ENCODE data around the gene AKR7A2.
A peak's percentile ranks its signal among the peaks of the same experiment; 100 is the strongest.
"Not testable (repeated sequence)": the region's sequence is repeated elsewhere in the genome, so short reads cannot be mapped to it uniquely, and the experiment has no call there.

Gene AKR7A2

DNA sequence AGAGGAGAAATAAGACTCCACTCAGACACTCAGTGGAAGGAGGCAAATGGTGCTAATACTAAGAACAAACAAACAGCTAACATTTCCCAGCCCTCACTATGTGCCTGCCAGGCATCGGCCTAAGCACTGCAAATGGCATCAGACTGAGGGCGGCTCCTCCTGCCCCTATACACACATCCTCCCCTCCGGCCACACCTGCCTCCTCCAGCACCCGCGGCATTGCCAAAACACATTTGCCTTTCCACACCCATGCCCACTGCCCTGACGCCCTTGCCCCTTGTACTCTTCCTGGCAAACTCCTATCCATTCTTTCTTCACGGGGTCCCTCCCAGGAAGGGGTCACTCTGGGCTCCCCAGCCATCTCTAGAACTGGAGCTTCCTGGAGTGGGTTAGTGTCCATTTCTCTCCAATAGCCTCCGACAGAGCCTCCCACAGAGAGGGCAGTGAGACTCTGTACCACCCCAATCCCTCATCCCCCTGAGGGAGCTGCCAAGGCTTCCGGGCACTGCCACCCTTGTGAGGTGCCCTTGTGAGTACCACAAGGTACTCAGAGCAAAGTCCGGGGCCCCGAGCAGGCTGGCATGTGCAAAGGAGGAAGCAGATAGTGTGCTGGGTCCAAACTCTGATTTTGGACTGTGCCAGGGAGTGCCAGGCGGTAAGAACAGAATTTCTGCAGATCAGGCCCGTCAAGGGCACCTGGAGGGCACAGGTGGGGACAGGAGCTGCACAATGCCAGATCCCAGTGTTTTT, 24.3 kb downstream of the AKR7A2 start:
- H3K4me3 ChIP-seq (ENCODE audit: low read depth in 1 of 2, low read length in 2 of 2) = peak overlapping the region; percentile 71 to 85
- H3K4me1 ChIP-seq (ENCODE audit: control insufficient read depth in 1 of 2, insufficient read depth in 2 of 2, low read length in 2 of 2) = peaks cover 5 to 14% of the 10 kb centered on the region in 2 donors
- H3K9ac ChIP-seq (ENCODE audit: low read depth in 1 of 2, low read length in 2 of 2) = peak overlapping the region; percentile 60 to 71
- H3K27ac ChIP-seq (ENCODE audit: low read depth, low read length) = peak overlapping the region; percentile 53
- H3K27me3 ChIP-seq (ENCODE audit: control insufficient read depth in 1 of 2, insufficient read depth in 2 of 2, low read length in 2 of 2) = no peaks in the 10 kb centered on the region
- H3K36me3 ChIP-seq (ENCODE audit: control insufficient read depth in 1 of 2, insufficient read depth in 2 of 2, low read length in 2 of 2) = peaks cover 4 to 25% of the 10 kb centered on the region in 2 donors
- H3K9me3 ChIP-seq (ENCODE audit: control insufficient read depth in 1 of 2, low read length in 2 of 2) = no peaks in the 10 kb centered on the region

DNA sequence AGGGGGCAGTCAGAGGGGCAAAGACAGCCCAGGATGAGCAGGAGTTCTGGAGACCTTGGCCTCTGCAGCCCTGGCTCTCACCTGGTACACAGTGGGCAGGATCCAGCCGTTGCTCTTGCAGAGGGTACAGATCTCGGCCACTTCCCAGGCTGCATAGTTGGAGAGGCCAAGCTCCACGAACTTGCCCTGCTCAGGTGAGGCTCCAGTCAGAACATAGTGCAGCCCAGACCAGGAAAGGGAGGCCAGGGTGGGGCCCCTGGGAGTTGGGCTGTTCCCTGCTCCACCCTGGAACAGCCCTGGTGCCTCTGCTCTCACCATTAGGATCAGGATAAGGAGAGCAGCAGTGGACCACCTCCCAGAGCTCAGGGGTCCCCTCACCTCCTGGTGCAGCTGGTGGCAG, 26.1 kb downstream of the AKR7A2 start:
- H3K27me3 ChIP-seq (ENCODE audit: control insufficient read depth in 1 of 2, insufficient read depth in 2 of 2, low read length in 2 of 2); H3K9ac ChIP-seq (ENCODE audit: low read depth in 1 of 2, low read length in 2 of 2); H3K9me3 ChIP-seq (ENCODE audit: control insufficient read depth in 1 of 2, low read length in 2 of 2): not testable (repeated sequence)
- peak overlapping the region in 1 of 2 donors; percentile 71 for H3K4me3 ChIP-seq (ENCODE audit: low read depth in 1 of 2, low read length in 2 of 2)
- H3K4me1 ChIP-seq (ENCODE audit: control insufficient read depth in 1 of 2, insufficient read depth in 2 of 2, low read length in 2 of 2) = peaks cover 5 to 14% of the 10 kb centered on the region in 2 donors
- H3K27ac ChIP-seq (ENCODE audit: low read depth, low read length) = peak overlapping the region; percentile 42
- peaks cover 10 to 33% of the 10 kb centered on the region in 2 donors for H3K36me3 ChIP-seq (ENCODE audit: control insufficient read depth in 1 of 2, insufficient read depth in 2 of 2, low read length in 2 of 2)

DNA sequence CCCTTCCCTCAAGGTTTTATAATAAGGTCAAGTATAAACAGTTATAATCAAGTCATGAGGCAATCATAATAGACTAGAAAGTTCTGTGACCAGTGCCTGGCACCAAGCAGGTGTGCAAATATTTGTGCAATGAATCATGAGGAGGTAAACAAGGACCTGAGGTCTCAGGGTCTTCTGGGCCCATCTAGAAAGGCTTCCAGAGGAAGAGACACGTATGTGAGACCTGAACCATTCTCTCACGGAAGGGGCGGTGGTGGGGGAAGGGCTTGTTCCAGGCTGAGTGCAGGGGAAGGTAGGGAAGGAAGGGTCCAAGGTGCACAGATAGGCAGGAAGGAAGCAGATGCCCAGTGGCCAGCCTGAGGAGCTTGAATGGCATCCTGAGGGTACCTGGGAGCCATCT, 26.6 kb downstream of the AKR7A2 start:
- not testable (repeated sequence) for H3K9me3 ChIP-seq (ENCODE audit: control insufficient read depth in 1 of 2, low read length in 2 of 2); H3K9ac ChIP-seq (ENCODE audit: low read depth in 1 of 2, low read length in 2 of 2); H3K4me3 ChIP-seq (ENCODE audit: low read depth in 1 of 2, low read length in 2 of 2); H3K27ac ChIP-seq (ENCODE audit: low read depth, low read length); H3K27me3 ChIP-seq (ENCODE audit: control insufficient read depth in 1 of 2, insufficient read depth in 2 of 2, low read length in 2 of 2)
- H3K36me3 ChIP-seq (ENCODE audit: control insufficient read depth in 1 of 2, insufficient read depth in 2 of 2, low read length in 2 of 2) = peaks cover 10 to 33% of the 10 kb centered on the region in 2 donors
- H3K4me1 ChIP-seq (ENCODE audit: control insufficient read depth in 1 of 2, insufficient read depth in 2 of 2, low read length in 2 of 2) = peaks cover 5 to 14% of the 10 kb centered on the region in 2 donors

DNA sequence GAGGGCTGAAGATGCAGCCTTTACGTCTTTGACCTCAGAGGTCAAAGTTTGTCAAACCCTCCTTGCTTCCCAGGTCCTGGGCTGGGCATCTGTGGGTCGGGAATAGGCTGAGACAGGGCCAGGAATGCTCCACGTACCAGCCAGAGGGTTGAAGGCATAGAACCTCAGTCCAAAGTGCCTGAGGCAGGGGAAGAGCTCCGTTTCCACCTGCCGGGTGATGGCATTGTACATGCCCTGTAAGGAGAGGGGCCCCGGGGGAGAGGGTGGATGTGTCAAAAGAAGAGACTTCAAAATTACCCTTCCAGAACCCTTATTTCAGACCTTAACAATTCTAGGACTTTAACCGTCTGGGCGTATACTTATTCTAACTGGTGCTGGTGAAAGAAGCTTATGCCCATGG, 27.1 kb downstream of the AKR7A2 start:
- H3K27ac ChIP-seq (ENCODE audit: low read depth, low read length) = no peak overlapping the region
- H3K36me3 ChIP-seq (ENCODE audit: control insufficient read depth in 1 of 2, insufficient read depth in 2 of 2, low read length in 2 of 2) = peaks cover 10 to 33% of the 10 kb centered on the region in 2 donors
- no peak overlapping the region for H3K9ac ChIP-seq (ENCODE audit: low read depth in 1 of 2, low read length in 2 of 2)
- H3K27me3 ChIP-seq (ENCODE audit: control insufficient read depth in 1 of 2, insufficient read depth in 2 of 2, low read length in 2 of 2) = no peaks in the 10 kb centered on the region
- no peaks in the 10 kb centered on the region for H3K9me3 ChIP-seq (ENCODE audit: control insufficient read depth in 1 of 2, low read length in 2 of 2)
- H3K4me1 ChIP-seq (ENCODE audit: control insufficient read depth in 1 of 2, insufficient read depth in 2 of 2, low read length in 2 of 2) = peaks cover 4 to 13% of the 10 kb centered on the region in 2 donors
- H3K4me3 ChIP-seq (ENCODE audit: low read depth in 1 of 2, low read length in 2 of 2) = no peak overlapping the region

DNA sequence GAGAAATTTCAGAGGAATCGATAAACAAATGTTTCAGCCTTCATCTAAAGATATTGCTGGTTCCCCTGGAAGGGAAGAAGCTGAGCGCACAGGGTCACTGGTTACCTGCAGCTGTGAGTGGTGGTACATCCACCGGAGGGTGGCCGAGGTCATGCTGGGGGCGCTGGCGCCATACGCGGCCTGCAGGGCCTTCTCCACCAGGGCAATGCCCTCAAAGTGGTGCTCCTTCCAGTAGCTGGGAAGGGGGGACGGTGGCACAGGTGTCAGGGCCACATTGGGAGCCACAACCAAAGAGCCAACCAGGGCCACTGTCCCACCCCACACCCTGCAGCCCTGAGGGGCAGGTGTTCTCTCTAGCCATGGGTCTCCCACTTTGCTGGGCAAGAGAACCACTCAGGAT, 28.1 kb downstream of the AKR7A2 start:
- Histone ChIP-seq H3K36me3 (ENCODE audit: control insufficient read depth in 1 of 2, insufficient read depth in 2 of 2, low read length in 2 of 2) (peaks cover 10 to 33% of the 10 kb centered on the region in 2 donors), H3K27me3 (ENCODE audit: control insufficient read depth in 1 of 2, insufficient read depth in 2 of 2, low read length in 2 of 2) (no peaks in the 10 kb centered on the region), H3K4me3 (ENCODE audit: low read depth in 1 of 2, low read length in 2 of 2) (no peak overlapping the region), H3K9ac (ENCODE audit: low read depth in 1 of 2, low read length in 2 of 2) (no peak overlapping the region), H3K9me3 (ENCODE audit: control insufficient read depth in 1 of 2, low read length in 2 of 2) (no peaks in the 10 kb centered on the region), H3K27ac (ENCODE audit: low read depth, low read length) (no peak overlapping the region), H3K4me1 (ENCODE audit: control insufficient read depth in 1 of 2, insufficient read depth in 2 of 2, low read length in 2 of 2) (peaks cover 0 to 5% of the 10 kb centered on the region in 2 donors)

DNA sequence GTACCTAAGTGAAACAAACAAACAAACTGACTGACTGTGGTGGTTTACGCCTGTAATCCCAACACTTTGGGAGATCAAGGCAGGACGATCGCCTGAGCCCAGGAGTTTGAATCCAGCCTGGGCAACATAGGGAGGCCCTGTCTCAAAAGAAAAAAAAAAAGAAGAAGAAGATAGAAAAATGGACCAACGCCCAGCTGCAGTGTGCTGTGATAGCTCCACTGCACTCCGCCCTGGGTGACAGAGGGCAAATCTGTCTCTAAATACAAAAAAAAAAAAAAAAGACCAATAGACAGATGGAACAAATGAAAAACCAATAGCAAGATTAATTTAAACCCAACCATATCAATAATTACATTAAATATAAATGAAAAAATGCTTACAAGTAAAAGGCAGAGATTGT, 37.3 kb downstream of the AKR7A2 start:
- H3K9me3 ChIP-seq (ENCODE audit: control insufficient read depth in 1 of 2, low read length in 2 of 2) = no peaks in the 10 kb centered on the region
- peak overlapping the region; percentile 50 to 60 for H3K4me3 ChIP-seq (ENCODE audit: low read depth in 1 of 2, low read length in 2 of 2)
- no peaks in the 10 kb centered on the region for H3K27me3 ChIP-seq (ENCODE audit: control insufficient read depth in 1 of 2, insufficient read depth in 2 of 2, low read length in 2 of 2)
- H3K36me3 ChIP-seq (ENCODE audit: control insufficient read depth in 1 of 2, insufficient read depth in 2 of 2, low read length in 2 of 2) = peaks cover 0 to 5% of the 10 kb centered on the region in 2 donors
- H3K4me1 ChIP-seq (ENCODE audit: control insufficient read depth in 1 of 2, insufficient read depth in 2 of 2, low read length in 2 of 2) = peaks cover 4 to 12% of the 10 kb centered on the region in 2 donors
- peak overlapping the region; percentile 20 for H3K27ac ChIP-seq (ENCODE audit: low read depth, low read length)
- H3K9ac ChIP-seq (ENCODE audit: low read depth in 1 of 2, low read length in 2 of 2) = peak overlapping the region in 1 of 2 donors; percentile 48

DNA sequence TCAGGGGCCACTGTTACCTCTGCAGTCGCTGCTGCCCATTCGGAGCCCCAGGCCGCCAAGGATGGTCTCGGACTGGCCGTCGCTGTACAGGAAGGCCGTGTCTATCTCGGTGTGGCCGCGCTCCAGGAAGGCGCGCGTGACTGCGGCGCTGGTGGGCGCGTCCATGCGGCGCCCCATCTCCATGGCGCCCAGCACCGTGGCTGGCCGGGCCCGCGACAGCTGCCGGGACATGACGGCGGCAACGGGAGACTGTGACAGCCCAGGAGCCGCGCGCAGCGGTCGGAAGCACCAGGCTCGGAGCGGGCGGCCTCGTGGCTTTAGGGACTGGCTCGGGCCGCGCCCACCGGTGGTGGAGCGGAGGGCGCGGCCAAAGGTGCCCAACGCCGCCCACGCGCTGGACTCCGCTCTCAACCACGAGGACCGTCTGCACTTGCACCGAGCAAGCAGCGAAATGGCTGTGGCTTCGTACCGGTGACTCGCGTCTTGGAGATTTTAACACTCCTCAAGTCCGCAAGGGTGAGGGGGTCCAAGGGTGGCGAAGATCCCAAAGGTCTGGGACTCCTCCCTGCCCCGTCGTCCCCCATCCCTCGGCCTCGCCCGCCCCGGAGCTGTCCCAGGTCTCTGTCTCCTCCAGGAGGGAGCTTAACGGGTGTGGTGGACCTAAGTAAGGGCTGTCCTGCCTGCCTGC, 38.0 kb downstream of the AKR7A2 start:
- H3K27me3 ChIP-seq (ENCODE audit: control insufficient read depth in 1 of 2, insufficient read depth in 2 of 2, low read length in 2 of 2); H3K9me3 ChIP-seq (ENCODE audit: control insufficient read depth in 1 of 2, low read length in 2 of 2): not testable (repeated sequence)
- Histone ChIP-seq H3K9ac (ENCODE audit: low read depth in 1 of 2, low read length in 2 of 2) (peak overlapping the region; percentile 48 to 55), H3K27ac (ENCODE audit: low read depth, low read length) (peak overlapping the region; percentile 20), H3K4me1 (ENCODE audit: control insufficient read depth in 1 of 2, insufficient read depth in 2 of 2, low read length in 2 of 2) (peaks cover 4 to 12% of the 10 kb centered on the region in 2 donors), H3K4me3 (ENCODE audit: low read depth in 1 of 2, low read length in 2 of 2) (peak overlapping the region; percentile 50 to 60), H3K36me3 (ENCODE audit: control insufficient read depth in 1 of 2, insufficient read depth in 2 of 2, low read length in 2 of 2) (peaks cover 0 to 11% of the 10 kb centered on the region in 2 donors)

DNA sequence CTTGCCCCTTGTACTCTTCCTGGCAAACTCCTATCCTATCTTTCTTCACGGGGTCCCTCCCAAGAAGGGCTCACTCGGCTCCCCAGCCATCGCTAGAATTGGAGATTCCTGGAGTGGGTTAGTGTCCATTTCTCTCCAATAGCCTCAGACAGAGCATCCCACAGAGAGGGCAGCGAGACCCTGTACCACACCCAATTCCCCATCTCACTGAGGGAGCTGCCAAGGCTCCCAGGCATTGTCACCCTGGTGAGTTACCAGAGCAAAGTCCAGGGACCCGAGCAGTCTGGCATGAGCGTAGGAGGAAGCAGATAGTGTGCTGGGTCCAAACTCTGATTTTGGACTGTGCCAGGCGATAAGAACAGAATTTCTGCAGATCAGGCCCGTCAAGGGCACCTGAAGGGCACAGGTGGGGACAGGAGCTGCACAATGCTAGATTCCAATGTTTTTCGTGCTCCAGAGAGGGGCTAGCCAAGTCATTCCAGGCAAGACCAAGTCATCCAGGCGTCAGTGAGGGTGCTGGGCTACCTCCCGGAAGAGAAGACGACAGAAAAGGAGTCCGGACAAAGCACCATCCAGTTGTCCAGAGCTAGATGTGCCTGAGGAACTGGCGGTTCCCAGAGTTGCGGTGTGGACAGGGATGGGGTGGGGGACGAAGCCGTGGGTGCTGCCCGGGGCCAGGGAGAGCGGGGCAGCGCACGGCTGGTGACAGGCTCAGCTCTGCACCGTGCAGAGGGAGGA, 38.7 kb downstream of the AKR7A2 start:
- H3K27ac ChIP-seq (ENCODE audit: low read depth, low read length) = no peak overlapping the region
- peaks cover 0 to 18% of the 10 kb centered on the region in 2 donors for H3K36me3 ChIP-seq (ENCODE audit: control insufficient read depth in 1 of 2, insufficient read depth in 2 of 2, low read length in 2 of 2)
- H3K4me1 ChIP-seq (ENCODE audit: control insufficient read depth in 1 of 2, insufficient read depth in 2 of 2, low read length in 2 of 2) = peaks cover 4 to 12% of the 10 kb centered on the region in 2 donors
- H3K9me3 ChIP-seq (ENCODE audit: control insufficient read depth in 1 of 2, low read length in 2 of 2) = no peaks in the 10 kb centered on the region
- no peaks in the 10 kb centered on the region for H3K27me3 ChIP-seq (ENCODE audit: control insufficient read depth in 1 of 2, insufficient read depth in 2 of 2, low read length in 2 of 2)
- peak overlapping the region; percentile 24 to 55 for H3K9ac ChIP-seq (ENCODE audit: low read depth in 1 of 2, low read length in 2 of 2)
- peak overlapping the region; percentile 38 to 50 for H3K4me3 ChIP-seq (ENCODE audit: low read depth in 1 of 2, low read length in 2 of 2)

DNA sequence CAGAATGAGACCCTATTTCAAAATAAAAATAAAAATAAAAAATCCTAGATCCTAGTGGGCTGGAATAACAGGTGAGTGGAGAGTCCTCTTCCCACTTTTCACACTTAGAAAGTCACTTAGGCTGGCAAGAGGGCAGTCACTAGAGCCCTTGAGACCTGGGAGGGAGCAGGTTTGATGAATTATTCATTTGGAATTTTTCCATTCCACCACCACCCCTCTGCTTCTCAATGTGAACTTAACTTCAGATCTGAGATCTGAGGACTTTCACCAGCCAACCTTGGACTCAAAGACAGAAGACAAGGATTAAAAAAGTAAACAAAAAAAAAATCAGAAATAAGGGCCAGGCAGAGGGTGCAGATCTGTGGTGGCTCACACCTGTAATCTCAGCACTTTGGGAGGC, 39.9 kb downstream of the AKR7A2 start:
- no peak overlapping the region for H3K27ac ChIP-seq (ENCODE audit: low read depth, low read length)

DNA sequence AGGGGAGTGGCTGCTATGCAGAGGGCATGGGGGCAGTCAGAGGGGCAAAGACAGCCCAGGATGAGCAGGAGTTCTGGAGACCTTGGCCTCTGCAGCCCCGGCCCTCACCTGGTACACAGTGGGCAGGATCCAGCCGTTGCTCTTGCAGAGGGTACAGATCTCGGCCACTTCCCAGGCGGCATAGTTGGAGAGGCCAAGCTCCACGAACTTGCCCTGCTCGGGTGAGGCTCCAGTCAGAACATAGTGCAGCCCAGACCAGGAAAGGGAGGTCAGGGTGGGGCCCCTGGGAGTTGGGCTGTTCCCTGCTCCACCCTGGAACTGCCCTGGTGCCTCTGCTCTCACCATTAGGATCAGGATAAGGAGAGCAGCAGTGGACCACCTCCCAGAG, 41.6 kb downstream of the AKR7A2 start:
- peaks cover 4 to 12% of the 10 kb centered on the region in 2 donors for H3K4me1 ChIP-seq (ENCODE audit: control insufficient read depth in 1 of 2, insufficient read depth in 2 of 2, low read length in 2 of 2)
- H3K4me3 ChIP-seq (ENCODE audit: low read depth in 1 of 2, low read length in 2 of 2) = peak overlapping the region in 1 of 2 donors; percentile 16
- not testable (repeated sequence) for H3K9me3 ChIP-seq (ENCODE audit: control insufficient read depth in 1 of 2, low read length in 2 of 2); H3K9ac ChIP-seq (ENCODE audit: low read depth in 1 of 2, low read length in 2 of 2); H3K27me3 ChIP-seq (ENCODE audit: control insufficient read depth in 1 of 2, insufficient read depth in 2 of 2, low read length in 2 of 2); H3K27ac ChIP-seq (ENCODE audit: low read depth, low read length)
- H3K36me3 ChIP-seq (ENCODE audit: control insufficient read depth in 1 of 2, insufficient read depth in 2 of 2, low read length in 2 of 2) = peaks cover 2 to 41% of the 10 kb centered on the region in 2 donors

More for the DNA sequence above, 39.9 kb downstream of the AKR7A2 start:
- peaks cover 4 to 12% of the 10 kb centered on the region in 2 donors for H3K4me1 ChIP-seq (ENCODE audit: control insufficient read depth in 1 of 2, insufficient read depth in 2 of 2, low read length in 2 of 2)
- H3K9me3 ChIP-seq (ENCODE audit: control insufficient read depth in 1 of 2, low read length in 2 of 2) = no peaks in the 10 kb centered on the region
- H3K4me3 ChIP-seq (ENCODE audit: low read depth in 1 of 2, low read length in 2 of 2) = peak overlapping the region; percentile 38 to 50
- H3K36me3 ChIP-seq (ENCODE audit: control insufficient read depth in 1 of 2, insufficient read depth in 2 of 2, low read length in 2 of 2) = peaks cover 0 to 28% of the 10 kb centered on the region in 2 donors
- H3K9ac ChIP-seq (ENCODE audit: low read depth in 1 of 2, low read length in 2 of 2) = no peak overlapping the region
- H3K27me3 ChIP-seq (ENCODE audit: control insufficient read depth in 1 of 2, insufficient read depth in 2 of 2, low read length in 2 of 2) = no peaks in the 10 kb centered on the region

Data from duodenal mucosa (tissue), 2 donors.